ENCODE measurements around the gene ARAP1. TPM values are rescaled to one million over a fixed set of nuclear protein-coding genes. Genes with fewer than 3 reads are reported as not detected.

Gene ARAP1
- total RNA-seq (134 and 200 TPM in 2 replicates), polyA plus RNA-seq (41.5 and 54.6 TPM in 2 replicates)

GRCh38 chr11:72752088-72752914, at the start of gene ARAP1:
Gene ARAP1 (minus strand): TSS chr11:72752408. CDS start chr11:72727128, 25,280 bp downstream.
- peak within 1 kb of the TSS; percentile 93 for H3K4me3 ChIP-seq
- no peaks in the 10 kb centered on the region for H3K27me3 ChIP-seq
- TF ChIP-seq, protein P1, sequence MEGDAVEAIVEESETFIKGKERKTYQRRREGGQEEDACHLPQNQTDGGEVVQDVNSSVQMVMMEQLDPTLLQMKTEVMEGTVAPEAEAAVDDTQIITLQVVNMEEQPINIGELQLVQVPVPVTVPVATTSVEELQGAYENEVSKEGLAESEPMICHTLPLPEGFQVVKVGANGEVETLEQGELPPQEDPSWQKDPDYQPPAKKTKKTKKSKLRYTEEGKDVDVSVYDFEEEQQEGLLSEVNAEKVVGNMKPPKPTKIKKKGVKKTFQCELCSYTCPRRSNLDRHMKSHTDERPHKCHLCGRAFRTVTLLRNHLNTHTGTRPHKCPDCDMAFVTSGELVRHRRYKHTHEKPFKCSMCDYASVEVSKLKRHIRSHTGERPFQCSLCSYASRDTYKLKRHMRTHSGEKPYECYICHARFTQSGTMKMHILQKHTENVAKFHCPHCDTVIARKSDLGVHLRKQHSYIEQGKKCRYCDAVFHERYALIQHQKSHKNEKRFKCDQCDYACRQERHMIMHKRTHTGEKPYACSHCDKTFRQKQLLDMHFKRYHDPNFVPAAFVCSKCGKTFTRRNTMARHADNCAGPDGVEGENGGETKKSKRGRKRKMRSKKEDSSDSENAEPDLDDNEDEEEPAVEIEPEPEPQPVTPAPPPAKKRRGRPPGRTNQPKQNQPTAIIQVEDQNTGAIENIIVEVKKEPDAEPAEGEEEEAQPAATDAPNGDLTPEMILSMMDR (IDR thresholded peaks at IDR 0.05; ENCODE audit: low read depth, low read length) = peak; percentile 9
- H3K4me1 ChIP-seq (ENCODE audit: low read depth) = peaks cover 15% of the 10 kb centered on the region
- H3K36me3 ChIP-seq = no peaks in the 10 kb centered on the region
- H3K27ac ChIP-seq = peak within 1 kb of the TSS; percentile 71
- DNase-seq (ENCODE audit: low read depth in 1 of 2, low spot score in 1 of 2) = peak; percentile 78 to 81
- H3K9me3 ChIP-seq (ENCODE audit: low read depth) = no peaks in the 10 kb centered on the region

DNA sequence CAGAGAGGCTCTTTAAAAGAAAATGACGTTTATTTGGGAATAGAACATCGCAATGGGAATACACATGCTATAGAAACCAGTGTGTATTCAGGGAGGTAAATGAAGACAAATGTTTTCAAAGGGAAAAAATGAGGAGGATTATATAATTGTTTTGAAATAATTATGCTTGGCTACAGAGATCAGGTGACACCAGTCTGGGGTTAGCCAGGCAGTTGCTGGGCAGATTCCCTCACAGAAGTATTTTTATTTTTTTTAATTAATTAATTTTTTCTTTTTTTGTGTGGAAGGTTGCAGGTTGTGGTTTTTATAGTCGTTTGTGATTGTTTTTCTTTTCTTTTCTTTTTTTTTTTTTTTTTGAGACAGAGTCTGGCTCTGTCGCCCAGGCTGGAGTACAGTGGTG, 47.2 kb upstream of the ARAP1 start:
- H3K4me1 ChIP-seq (ENCODE audit: low read depth) = peaks cover 5% of the 10 kb centered on the region
- H3K27ac ChIP-seq = no peak overlapping the region
- DNase-seq (ENCODE audit: low read depth in 1 of 2, low spot score in 1 of 2) = no peak
- H3K27me3 ChIP-seq = no peaks in the 10 kb centered on the region
- no peaks in the 10 kb centered on the region for H3K36me3 ChIP-seq
- no peaks in the 10 kb centered on the region for H3K9me3 ChIP-seq (ENCODE audit: low read depth)
- H3K4me3 ChIP-seq = no peak overlapping the region
- TF ChIP-seq, protein P1 (IDR thresholded peaks at IDR 0.05; ENCODE audit: low read depth, low read length) = no peak

- H3K27ac ChIP-seq = peak overlapping the region; percentile 39
- TF ChIP-seq, protein P1 (IDR thresholded peaks at IDR 0.05; ENCODE audit: low read depth, low read length) = no peak
- no peak overlapping the region for H3K4me3 ChIP-seq
- H3K9me3 ChIP-seq (ENCODE audit: low read depth) = no peaks in the 10 kb centered on the region
- H3K27me3 ChIP-seq = no peaks in the 10 kb centered on the region
- peaks cover 7% of the 10 kb centered on the region for H3K4me1 ChIP-seq (ENCODE audit: low read depth)
- no peak for DNase-seq (ENCODE audit: low read depth in 1 of 2, low spot score in 1 of 2)
- H3K36me3 ChIP-seq = no peaks in the 10 kb centered on the region
Observed at GRCh38 chr11:72798361-72798760, 46.2 kb upstream of the ARAP1 start.

DNA sequence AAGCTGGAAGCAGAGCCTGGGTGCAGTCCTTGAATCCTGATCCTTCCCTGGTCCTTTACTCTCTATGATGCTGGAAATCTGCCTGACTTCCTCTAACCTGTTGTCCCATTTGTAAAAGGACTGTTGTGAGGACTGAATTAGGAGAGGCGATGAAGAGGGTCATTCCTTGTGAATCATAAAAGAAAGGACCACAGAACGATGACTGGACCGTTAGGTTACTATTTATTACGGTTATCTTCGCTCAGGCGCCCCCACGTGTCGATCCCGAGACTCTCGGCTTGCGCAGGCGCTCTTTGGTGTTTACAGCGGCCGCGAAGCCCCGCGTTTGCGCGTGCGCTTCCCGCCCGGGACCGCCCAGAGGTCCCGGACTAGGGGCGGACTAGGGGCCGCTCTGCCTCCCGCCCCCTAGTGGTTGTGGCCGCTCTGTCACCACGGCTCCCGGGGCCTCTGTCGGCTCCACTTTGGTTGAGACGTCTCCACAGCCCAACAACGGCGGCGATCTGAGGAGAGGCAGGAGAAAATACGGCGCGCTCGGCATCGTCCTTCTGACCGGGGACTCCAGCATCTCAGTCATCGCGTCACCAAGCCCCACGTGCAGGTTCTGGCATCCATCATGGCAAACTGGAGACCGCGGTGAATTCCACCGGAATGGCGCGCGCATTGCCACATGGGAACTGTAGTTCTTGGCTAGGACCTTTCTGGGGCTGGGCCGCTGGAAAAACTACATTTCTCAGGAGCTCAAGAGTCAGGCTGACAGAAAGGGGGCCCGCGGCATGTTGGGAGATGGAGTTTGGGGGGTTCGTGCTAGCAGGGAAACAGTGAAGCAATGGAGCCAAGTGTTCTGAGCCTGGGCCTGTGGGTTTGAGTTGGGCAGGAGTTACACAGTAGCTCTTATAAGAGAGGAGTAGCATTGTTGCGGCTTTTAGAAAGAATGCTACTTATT, 41.5 kb upstream of the ARAP1 start, which contains the start of gene STARD10:
STARD10 (minus strand) TSS at position 623 of the 943 bp plus-strand sequence. CDS start 12,866 bp downstream, outside the sequence.
- TF ChIP-seq, protein P1 (IDR thresholded peaks at IDR 0.05; ENCODE audit: low read depth, low read length) = peak; percentile 98
- Histone ChIP-seq H3K27ac (peak within 1 kb of the TSS; percentile 88), H3K36me3 (no peaks in the 10 kb centered on the region), H3K4me1 (ENCODE audit: low read depth) (peaks cover 28% of the 10 kb centered on the region), H3K4me3 (peak within 1 kb of the TSS; percentile 73), H3K27me3 (no peaks in the 10 kb centered on the region), H3K9me3 (ENCODE audit: low read depth) (no peaks in the 10 kb centered on the region)
- peak; percentile 96 to 98 for DNase-seq (ENCODE audit: low read depth in 1 of 2, low spot score in 1 of 2)

DNA sequence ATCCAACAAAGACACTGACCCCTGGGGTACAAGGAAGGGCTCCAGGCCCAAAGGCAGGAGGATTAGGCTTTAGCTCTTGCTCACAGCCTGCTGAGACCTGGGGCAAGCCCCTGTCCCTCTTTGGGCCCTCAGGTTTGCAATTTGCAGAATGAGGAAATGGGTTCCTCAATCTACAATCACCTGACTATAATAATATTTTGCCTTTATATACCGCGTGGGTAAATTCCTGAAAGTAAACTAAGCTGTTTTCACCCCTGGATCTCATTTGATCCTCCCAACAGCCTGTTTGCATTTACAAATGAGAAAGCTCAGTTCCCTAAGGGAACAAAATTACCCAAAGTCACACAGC, 40.8 kb upstream of the ARAP1 start:
- TF ChIP-seq, protein P1 (IDR thresholded peaks at IDR 0.05; ENCODE audit: low read depth, low read length) = no peak
- DNase-seq (ENCODE audit: low read depth in 1 of 2, low spot score in 1 of 2) = no peak
- H3K27me3 ChIP-seq = no peaks in the 10 kb centered on the region
- H3K9me3 ChIP-seq (ENCODE audit: low read depth) = no peaks in the 10 kb centered on the region
- peaks cover 31% of the 10 kb centered on the region for H3K4me1 ChIP-seq (ENCODE audit: low read depth)
- H3K4me3 ChIP-seq = no peak overlapping the region
- peak overlapping the region; percentile 88 for H3K27ac ChIP-seq
- no peaks in the 10 kb centered on the region for H3K36me3 ChIP-seq
